GM18907 (cell line): ENCODE measurements around the gene RBPJL.

Source experiments
- ATAC-seq: cut with Tn5 transposase; IDR thresholded peaks from one replicate; pipeline ENCODE4 v1.9.1; 2021; ENCODE audit warnings: mild to moderate bottlenecking, moderate library complexity; ENCODE audit not compliant: unreplicated experiment

RBPJL gene

DNA sequence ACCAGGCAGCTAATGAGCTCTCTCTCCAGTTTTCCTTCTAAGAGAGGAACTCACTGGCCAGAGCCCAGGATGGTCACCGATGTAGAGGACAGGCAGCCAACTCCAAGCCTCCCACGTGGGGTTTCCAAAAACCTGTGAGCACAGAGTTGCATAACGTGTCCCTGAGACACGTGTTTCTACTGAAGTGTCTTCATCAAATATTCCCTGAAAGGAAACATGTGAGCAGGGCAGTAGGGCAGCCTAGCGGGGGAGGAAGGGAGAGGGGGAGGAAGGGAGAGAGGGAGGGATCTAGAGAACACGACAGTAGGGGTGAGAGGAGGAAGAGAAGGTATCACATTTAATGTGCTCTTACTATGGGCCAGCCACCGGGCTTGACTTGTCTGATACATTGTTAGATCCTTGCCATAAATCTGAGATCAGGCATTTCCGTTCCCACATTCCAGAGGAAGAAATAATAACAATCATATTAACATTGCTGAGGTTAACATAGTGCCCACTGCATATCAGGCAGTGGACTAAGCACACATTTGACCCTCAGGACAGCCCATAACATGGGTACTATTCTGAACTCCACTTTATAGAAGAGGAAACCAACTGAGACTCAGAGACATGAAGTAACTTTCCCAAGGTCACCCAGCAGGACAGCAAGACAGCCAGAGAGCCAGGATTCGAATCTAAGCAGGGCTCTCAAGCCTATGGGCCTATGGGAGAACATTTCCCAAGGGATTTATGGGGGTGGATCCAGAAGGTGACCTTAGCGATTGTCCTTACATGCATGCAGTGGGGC is 51.8 kb downstream of the RBPJL start:
- no peak for ATAC-seq

DNA sequence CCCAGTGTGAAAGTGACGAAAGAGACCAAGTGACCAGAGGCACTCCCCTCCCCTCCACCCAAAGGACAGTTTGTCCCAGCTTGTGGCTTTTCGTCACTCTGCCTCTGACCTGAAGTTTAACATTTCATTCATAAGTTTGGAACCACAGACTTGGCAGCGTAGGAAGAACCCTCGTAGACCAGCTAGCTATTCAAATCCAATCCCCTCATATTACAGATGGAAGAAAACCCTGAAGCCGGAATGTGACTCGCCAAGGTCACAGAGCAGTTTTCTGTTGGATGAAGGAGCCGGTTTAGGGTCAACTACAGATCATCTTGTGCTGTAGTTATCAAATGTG is 52.4 kb downstream of the RBPJL start:
- no peak for ATAC-seq

DNA sequence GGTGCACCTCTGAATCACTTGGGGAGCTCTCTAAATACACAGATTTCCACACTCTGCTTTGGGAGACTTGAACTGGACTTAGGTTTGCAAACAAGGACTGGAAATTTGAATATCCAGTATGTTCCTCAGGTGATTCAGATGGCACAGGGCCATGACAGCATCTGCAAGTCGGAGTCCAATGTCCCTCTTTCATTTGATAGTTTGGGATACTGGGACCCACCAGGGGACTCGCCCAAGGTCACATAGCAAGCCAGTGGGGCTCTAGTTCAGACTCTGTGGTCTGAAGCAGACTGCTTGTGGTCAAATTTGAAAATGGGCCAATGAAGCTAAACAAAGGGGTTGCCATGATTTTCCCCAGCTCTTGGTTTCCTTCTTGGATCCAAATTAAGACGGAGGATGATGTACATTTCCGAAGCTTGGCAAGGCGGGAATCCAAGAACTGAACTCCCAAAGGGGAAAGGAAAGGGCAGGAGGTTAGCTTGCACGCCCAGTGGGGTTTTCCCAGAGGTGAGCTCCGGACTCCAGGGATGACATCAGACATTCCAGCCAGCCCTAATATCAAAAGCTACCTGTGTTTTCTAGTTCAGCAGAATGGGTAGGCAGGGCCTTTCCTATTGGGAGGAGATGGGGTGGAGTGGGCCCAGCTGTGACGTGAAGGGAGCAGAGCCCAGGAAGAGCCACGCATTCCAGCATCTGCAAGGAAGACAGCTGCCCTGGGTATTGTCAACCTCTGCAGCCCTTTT is 52.9 kb downstream of the RBPJL start:
- ATAC-seq = no peak

DNA sequence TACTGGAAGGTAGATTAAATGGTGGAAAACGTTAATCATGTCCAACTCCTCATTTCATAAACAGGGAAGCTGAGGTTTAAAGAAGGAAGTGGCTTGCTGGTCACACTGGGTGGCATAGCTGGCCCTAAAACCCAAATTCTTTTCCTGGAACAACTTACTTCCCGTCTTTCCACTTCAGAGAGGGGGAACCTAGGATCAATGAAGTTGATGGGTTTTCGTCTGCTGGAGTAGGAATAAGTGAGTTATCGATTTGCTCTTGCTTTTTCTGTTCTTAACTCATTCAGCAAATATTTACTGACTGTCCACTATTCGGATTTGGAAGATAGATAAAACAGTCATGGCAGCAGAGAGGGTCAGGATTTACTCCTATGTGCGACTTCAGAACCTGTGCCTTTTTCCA is 55.2 kb downstream of the RBPJL start:
- ATAC-seq = no peak

DNA sequence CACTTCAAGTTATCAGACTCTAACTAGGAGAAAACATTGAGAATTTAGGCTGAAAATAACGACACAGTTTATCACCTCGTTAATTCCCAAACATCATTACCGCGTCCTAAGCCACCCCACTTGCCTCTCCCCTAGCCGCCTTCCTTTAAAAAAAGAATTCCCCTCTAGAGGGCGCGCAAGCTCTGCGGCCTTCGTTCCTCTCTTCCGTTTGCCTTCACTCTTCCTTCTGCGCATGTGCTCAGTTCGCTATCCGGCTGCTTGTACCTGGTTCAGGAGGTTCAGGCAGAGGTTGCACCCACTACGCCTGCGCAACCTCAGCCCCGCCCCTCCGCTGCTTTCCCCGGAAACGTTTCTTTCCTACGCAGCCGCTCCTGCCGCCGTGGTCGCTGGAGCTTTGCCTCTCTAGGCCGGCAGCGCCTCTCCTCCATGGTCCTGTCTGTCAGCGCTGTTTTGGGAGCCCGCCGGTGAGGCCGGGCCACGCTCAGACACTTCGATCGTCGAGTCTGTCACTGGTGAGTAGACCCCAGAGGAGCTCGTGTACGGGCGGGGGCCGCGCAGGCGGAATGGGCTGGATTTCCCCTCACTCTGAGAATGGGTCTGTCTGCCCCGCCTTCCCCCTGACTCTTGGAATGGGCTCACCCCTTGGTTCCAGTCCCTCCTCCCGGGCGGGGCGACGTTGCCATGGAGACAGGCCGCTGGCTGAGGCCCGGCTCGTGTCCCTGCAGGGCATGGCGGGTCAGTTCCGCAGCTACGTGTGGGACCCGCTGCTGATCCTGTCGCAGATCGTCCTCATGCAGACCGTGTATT is 56.4 kb downstream of the RBPJL start, which contains the start of gene SYS1:
Gene SYS1 (plus strand): TSS at position 353 of the 807 bp plus-strand sequence. CDS start 376 bp downstream, at position 729.
- peak; percentile 79 for ATAC-seq

DNA sequence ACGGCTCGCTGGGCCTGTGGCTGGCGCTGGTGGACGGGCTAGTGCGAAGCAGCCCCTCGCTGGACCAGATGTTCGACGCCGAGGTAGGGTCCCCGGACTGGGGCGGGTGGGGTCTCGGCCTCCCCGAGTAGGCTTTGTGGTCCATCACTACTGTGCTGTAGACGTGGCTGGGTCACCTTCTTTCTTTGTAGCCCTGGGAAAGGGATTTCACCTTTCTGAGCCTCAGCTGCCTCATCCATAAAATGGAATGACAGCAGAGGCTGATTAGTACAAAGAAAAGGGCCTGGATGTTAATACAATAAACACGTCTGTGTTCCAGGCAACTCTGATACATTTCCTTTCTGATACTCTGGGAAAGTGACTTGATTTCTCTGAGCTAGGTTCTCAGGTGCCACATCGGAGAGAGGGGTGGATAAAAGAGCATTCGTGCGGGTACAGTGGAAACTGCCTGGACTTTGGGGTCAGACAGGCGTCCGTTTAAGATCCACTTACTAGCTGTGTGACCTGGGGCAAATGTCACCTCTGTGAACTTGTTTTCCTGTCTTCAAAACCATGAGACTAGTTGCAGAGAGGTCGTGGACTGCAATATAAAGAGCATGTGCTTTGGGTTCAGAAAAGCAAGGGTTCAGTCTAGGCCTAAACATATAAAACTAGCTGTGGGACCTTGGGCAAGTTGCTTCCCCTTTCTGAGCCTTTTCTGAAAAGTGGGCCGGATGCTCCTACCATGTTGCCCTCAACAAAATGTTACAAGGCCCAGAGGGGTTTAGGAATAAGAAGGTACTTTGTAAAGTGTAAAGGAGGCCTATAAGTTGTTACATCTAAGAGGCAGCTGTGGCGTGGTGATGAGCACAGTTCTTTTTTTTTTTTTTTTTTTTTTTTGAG is 57.2 kb downstream of the RBPJL start:
- ATAC-seq = no peak

DNA sequence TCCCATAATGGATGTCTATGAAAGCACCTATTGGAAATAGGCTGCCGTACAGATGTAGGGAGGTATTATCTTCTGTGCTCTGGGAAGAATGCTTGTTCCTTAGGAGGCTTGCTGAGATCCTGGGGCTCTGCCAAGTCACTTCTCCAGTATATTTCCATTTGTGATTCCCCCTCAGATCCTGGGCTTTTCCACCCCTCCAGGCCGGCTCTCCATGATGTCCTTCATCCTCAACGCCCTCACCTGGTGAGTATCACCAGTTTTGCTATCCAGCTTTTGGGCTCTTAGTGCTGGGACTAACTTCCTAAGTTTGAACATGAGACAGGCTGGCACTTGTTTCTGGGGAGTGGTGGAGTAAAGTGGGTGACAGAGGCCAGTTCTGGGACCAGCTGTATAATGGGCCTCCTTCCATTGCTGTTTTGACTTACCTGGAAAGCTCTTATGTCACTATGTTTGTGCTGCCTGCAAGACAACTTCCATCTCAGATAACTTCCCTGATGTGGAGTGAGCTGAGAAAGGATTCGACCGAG is 58.9 kb downstream of the RBPJL start:
- ATAC-seq = no peak

DNA sequence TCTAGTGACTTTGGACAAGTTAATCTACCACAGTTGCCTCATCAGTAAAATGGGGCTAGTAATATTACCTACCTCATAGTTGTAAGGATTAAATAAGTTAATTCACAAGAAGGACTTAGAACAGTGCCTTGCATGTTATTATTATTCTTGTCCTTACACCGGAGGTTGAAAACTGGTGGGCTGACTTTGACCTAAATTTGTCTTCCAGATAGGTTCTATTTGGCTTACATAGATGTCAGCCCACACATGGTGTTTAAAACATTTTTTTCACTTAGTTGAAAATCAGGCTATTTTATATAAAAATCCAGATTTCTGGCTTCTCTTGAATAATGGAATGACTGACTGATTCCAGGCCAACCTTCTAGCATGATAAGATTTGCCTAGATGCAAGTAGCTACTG is 59.6 kb downstream of the RBPJL start:
- no peak for ATAC-seq

DNA sequence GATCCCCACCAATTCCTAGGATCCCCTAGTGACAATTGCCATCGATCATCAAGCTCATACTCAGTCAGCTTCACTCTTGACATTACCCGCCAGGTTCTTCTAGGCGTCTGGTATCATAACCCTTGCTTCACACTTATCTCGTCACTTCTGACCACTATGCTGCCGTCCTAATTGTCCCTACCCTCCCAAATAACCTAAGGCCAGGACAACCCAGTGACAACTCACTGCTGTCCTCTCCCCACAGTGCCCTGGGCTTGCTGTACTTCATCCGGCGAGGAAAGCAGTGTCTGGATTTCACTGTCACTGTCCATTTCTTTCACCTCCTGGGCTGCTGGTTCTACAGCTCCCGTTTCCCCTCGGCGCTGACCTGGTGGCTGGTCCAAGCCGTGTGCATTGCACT is 60.0 kb downstream of the RBPJL start:
- ATAC-seq = no peak

DNA sequence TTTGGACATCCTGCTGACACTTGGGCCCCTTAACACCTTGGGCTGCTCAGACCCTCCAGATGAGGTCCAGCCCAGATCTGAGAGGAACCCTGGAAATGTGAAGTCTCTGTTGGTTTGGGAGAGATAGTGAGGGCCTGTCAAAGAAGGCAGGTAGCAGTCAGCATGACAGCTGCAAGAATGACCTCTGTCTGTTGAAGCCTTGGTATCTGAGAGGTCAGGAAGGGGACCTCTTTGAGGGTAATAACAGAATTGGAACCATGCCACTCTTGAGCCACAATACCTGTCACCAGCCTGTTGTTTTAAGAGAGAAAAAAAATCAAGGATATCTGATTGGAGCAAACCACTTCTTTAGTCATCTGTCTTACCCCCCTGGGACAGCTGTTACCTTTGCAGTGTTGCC is 60.5 kb downstream of the RBPJL start:
- no peak for ATAC-seq
